HFFc6 (cell line): ENCODE measurements around the gene NT5C. TPM values are rescaled to one million over a fixed set of nuclear protein-coding genes. Genes with fewer than 3 reads are reported as not detected.

ENCODE experiments used
- DNase-seq: peaks from one replicate; pipeline ENCODE4 v3.0.0-alpha.2; 2018
- H3K27ac Mint-ChIP-seq: 2 replicates; pipeline ENCODE4 v1.8.0; 2020; ENCODE audit warnings: mild to moderate bottlenecking, mixed read lengths
- H3K27me3 Mint-ChIP-seq: 2 replicates; pipeline ENCODE4 v1.8.0; 2021; ENCODE audit warnings: mild to moderate bottlenecking, moderate library complexity, mixed read lengths; ENCODE audit not compliant: insufficient read depth
- H3K36me3 Mint-ChIP-seq: 2 replicates; pipeline ENCODE4 v1.8.0; 2021; ENCODE audit warnings: low read depth, mixed read lengths
- H3K4me1 Mint-ChIP-seq: 2 replicates; pipeline ENCODE4 v1.8.0; 2020; ENCODE audit warnings: low read depth, mixed read lengths
- H3K4me3 Mint-ChIP-seq: 2 replicates; pipeline ENCODE4 v1.8.0; 2020; ENCODE audit warnings: mild to moderate bottlenecking, moderate library complexity, mixed read lengths
- H3K9me3 Mint-ChIP-seq: 2 replicates; pipeline ENCODE4 v1.8.0; 2020; ENCODE audit warnings: mild to moderate bottlenecking, mixed read lengths
- total RNA-seq, 6 experiments: library from RNA; stranded (reverse); fragmentation: NEBNext Ultra II Directional; extraction: Animal tissue kit (Norgen Biotek cat#: 25700); gene quantifications; 2 replicates in 1 of 6; 3 replicates in 5 of 6; pipeline ENCODE4 v1.2.3, GENCODE V29; 2021
- TF ChIP-seq, protein P1 (sequence below): fragments of 200-600 bp; sonication (generic); IDR thresholded peaks from 2 replicates; pipeline ENCODE4 v1.5.0; 2021; ENCODE audit warnings: antibody characterized with exemption, mild to moderate bottlenecking

NT5C gene
- total RNA-seq, 6 experiments from 2014 or later: 30.4 to 41.7 (median 36.3) TPM

DNA sequence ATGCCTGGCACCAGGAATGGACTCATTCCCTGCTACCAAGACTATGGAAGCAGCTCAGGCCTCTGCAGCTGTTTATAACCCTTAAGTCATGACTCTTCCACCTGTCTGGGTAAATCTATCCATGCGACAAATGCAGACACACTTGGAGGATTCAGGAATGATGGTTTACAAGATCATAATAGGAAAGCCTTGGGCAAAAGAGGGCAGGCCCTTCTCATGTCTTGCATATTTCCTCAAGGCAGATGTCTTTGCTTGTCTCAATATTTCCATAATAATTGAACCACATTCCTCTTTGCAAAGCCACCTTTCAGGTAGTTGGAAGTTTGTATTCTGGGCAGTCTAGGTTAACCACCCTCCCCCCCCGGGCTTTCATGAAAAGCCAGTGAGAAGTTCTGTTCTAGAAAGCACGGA lies 23.7 kb upstream of the NT5C start:
- H3K4me3 Mint-ChIP-seq: 0 out of 2 replicates have a peak overlapping the region, but pooled peaks have one; percentile 98
- TF ChIP-seq, protein P1, sequence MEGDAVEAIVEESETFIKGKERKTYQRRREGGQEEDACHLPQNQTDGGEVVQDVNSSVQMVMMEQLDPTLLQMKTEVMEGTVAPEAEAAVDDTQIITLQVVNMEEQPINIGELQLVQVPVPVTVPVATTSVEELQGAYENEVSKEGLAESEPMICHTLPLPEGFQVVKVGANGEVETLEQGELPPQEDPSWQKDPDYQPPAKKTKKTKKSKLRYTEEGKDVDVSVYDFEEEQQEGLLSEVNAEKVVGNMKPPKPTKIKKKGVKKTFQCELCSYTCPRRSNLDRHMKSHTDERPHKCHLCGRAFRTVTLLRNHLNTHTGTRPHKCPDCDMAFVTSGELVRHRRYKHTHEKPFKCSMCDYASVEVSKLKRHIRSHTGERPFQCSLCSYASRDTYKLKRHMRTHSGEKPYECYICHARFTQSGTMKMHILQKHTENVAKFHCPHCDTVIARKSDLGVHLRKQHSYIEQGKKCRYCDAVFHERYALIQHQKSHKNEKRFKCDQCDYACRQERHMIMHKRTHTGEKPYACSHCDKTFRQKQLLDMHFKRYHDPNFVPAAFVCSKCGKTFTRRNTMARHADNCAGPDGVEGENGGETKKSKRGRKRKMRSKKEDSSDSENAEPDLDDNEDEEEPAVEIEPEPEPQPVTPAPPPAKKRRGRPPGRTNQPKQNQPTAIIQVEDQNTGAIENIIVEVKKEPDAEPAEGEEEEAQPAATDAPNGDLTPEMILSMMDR: no peak
- H3K4me1 Mint-ChIP-seq: peaks cover 52% of the 10 kb centered on the region
- peak overlapping the region; percentile 82 for H3K27ac Mint-ChIP-seq
- H3K36me3 Mint-ChIP-seq: peaks cover 10% of the 10 kb centered on the region; the same call in 1 of the 2 replicates
- peaks cover 12% of the 10 kb centered on the region for H3K27me3 Mint-ChIP-seq
- no peaks in the 10 kb centered on the region for H3K9me3 Mint-ChIP-seq
- DNase-seq: no peak

DNA sequence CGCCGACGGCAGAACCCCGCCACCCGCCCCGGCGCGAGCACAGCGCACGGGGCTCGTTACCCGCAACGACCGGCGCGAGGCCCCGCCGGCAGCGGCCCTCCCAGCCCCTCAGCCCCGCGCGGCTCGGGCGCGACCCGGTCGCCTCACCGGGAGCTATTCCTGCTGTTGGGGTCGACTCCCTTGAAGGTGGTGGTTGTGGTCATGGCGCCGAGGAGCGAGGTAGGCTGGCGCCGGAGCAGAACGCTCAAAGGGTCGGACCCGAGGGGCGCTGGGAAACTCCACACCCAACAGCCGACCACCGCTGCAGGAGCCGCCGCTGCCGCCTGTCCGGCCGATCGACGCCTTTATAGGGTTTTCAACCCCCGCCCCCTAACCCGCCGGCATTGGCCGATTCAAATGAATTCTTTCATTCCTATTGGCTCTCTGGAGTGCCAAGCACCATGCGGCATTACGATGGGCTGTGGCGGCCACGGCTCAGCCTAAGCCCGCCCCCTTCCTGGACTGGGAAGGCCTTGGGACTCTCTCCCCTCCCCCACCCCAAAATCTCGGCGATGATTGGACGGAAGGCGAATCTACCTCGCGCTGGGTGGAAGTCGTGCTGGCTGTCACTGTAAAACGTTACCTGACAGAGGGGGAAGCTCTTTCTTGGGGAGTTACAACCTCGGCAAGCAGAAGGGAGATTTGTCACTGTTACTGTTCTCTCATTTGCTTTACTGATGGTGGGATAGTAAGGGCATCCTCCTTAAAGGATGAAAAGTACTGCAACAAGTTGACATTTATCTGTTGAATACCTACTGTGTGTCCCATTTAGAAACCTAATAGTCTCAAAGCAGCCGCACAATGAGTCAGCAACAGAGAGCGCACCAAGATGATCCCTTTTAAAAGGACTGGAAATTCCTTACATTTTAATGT lies 22.9 kb upstream of the NT5C start, which contains the start of gene JPT1:
Gene JPT1 (minus strand): TSS at position 318 of the 912 bp plus-strand sequence. CDS start 115 bp downstream, at position 203.
- DNase-seq: peak; percentile 98
- H3K4me3 Mint-ChIP-seq: peak within 1 kb of the TSS; percentile 98
- H3K36me3 Mint-ChIP-seq: peaks cover 10% of the 10 kb centered on the region; the same call in 1 of the 2 replicates
- TF ChIP-seq, protein P1: no peak
- H3K9me3 Mint-ChIP-seq: no peaks in the 10 kb centered on the region
- peak within 1 kb of the TSS; percentile 85 for H3K27ac Mint-ChIP-seq
- peaks cover 50% of the 10 kb centered on the region for H3K4me1 Mint-ChIP-seq
- H3K27me3 Mint-ChIP-seq: peaks cover 12% of the 10 kb centered on the region

DNA sequence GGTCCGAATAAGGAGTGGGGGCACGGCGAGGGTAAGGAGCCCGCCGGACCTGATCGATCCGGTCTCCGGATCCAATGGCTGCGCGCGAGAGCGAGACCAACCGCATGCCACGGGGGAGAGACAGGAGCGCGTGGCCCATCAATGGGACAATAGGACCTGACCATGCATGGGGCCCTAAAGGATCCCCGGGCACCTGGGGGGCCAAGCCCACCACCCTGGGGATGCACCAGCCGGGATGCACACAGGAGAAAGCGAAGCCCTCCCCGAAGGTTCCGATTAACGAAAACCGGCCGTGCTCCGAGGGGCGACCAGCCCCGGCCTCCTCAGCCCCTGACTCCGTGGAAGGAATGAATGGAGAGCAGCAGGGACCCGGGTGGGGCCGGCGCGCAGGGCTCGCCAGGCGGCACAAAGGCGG lies 22.2 kb upstream of the NT5C start:
- peaks cover 12% of the 10 kb centered on the region for H3K27me3 Mint-ChIP-seq
- TF ChIP-seq, protein P1: no peak
- H3K4me1 Mint-ChIP-seq: peaks cover 43% of the 10 kb centered on the region
- peak overlapping the region; percentile 85 for H3K27ac Mint-ChIP-seq
- H3K36me3 Mint-ChIP-seq: peaks cover 11% of the 10 kb centered on the region
- peak; percentile 7 for DNase-seq
- H3K9me3 Mint-ChIP-seq: no peaks in the 10 kb centered on the region
- H3K4me3 Mint-ChIP-seq: peak overlapping the region; percentile 98

DNA sequence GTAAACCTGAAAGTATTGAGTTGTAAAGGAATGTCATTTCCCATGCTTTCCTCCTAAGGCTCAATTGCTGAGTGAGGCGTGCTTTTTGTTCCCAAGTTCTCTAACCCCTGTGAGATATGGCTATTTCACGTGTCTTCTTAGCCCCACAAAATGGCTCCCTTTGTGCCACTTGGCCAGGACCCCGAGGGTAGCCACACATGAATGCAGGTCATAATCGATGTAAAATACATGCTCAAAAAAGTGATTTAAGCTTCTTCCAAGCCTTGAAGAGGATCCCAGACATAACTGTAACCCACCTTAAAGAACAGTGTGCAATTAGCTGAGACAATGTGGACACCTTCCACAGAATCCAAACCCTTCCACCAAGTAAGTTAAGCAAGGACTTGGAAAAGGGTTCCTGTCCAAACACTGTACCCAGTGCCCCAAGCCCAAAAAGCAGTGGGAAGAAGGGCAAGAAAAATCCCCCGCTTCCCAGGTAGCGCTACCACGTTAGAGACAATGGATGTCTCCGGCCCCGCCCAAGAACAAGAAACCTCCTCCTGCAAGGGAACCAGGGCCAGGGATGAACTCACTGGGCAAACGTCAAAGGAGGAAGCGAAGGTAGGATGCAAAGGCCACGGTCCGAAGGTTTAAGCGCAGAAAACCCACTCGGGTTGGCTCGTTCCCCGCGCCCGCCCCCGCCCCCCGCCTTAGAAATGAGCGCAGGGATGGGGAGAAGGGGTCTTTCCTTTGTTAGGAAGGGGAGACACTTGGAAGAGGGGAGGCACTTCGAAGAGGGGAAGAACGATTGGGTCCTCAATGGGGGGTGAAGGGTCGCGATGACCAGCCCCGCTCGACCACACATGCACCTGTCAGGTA lies 21.6 kb upstream of the NT5C start:
- TF ChIP-seq, protein P1: no peak
- Mint-ChIP-seq H3K27ac (peak overlapping the region; percentile 85), H3K36me3 (peaks cover 17% of the 10 kb centered on the region), H3K27me3 (peaks cover 12% of the 10 kb centered on the region), H3K9me3 (no peaks in the 10 kb centered on the region), H3K4me1 (peaks cover 37% of the 10 kb centered on the region), H3K4me3 (peak overlapping the region; percentile 98)
- peak; percentile 25 for DNase-seq

DNA sequence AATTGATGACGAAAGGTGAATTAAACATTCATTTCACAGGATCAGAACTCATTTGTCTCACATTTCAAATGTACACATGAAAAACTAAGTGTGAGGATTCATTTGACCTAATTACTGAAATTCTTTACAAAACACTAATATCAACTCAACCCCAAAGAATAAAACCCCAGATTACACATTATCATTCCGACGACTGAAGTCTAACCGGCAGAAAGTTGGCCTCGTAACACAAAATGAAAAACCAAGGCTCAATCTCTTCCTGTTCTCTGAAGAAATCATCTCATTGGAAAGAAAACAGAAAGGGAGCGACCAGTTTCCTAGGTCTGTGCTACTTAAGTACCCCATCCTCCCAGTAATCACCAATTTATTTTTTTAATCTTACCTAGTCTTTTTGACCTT lies 21.0 kb upstream of the NT5C start:
- Mint-ChIP-seq H3K4me1 (peaks cover 40% of the 10 kb centered on the region), H3K27me3 (peaks cover 12% of the 10 kb centered on the region), H3K36me3 (peaks cover 19% of the 10 kb centered on the region), H3K9me3 (no peaks in the 10 kb centered on the region), H3K27ac (peak overlapping the region; percentile 85), H3K4me3 (peak overlapping the region; percentile 98)
- TF ChIP-seq, protein P1: no peak
- DNase-seq: no peak
